GM18517 (cell line): Measurements from ENCODE around the gene DDX24.
A peak's percentile ranks its signal among the peaks of the same experiment; 100 is the strongest.

Experiments used
- ATAC-seq: cut with Tn5 transposase; IDR thresholded peaks from one replicate; pipeline ENCODE4 v1.9.1; 2021; ENCODE audit warnings: mild to moderate bottlenecking, moderate library complexity; ENCODE audit not compliant: unreplicated experiment

The DDX24 gene, protein sequence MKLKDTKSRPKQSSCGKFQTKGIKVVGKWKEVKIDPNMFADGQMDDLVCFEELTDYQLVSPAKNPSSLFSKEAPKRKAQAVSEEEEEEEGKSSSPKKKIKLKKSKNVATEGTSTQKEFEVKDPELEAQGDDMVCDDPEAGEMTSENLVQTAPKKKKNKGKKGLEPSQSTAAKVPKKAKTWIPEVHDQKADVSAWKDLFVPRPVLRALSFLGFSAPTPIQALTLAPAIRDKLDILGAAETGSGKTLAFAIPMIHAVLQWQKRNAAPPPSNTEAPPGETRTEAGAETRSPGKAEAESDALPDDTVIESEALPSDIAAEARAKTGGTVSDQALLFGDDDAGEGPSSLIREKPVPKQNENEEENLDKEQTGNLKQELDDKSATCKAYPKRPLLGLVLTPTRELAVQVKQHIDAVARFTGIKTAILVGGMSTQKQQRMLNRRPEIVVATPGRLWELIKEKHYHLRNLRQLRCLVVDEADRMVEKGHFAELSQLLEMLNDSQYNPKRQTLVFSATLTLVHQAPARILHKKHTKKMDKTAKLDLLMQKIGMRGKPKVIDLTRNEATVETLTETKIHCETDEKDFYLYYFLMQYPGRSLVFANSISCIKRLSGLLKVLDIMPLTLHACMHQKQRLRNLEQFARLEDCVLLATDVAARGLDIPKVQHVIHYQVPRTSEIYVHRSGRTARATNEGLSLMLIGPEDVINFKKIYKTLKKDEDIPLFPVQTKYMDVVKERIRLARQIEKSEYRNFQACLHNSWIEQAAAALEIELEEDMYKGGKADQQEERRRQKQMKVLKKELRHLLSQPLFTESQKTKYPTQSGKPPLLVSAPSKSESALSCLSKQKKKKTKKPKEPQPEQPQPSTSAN

DNA sequence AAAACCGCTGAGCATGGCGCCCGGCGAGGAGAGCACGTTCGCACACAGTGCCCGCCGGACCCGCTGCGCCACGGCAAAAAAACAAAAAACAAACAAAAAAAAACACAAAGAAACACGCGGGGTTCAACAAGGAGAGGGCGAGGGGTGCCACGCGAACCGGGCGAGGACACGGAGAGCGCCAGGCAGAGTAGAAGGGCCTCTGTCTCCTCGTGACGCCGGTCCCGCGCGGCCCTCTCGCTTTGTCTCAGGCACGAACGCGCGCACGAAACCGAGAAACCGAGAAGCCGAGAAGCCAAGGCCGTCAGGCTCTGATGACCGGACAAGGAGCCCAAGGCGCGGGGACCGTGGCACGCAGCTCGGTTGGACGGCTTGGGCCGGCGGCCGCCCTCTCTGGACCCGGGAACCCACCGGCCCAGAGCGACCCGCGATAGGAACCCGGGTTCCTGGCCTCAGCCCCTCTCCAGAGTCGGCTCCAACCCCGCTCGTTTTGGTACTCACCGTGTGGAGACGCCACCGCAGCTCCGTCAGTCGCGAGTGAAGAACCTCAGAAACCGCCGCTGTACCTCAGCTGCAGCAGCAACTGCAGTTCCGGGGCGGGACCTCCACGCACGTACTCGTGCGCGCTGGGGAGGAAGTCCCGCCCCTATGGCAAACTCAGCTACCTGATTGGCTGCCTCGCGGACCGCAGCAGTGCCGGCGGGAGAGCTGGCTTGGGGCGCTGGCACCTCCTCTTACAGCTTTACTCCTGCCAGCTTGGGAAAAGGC is at the start of gene DDX24, which contains the start of gene IFI27L1:
TSS of gene DDX24 (minus strand) at position 582 of the 765 bp plus-strand sequence. CDS start 1,460 bp downstream, outside the sequence.
TSS of gene IFI27L1 (plus strand) at position 690 of the 765 bp plus-strand sequence. CDS start 15,628 bp downstream, outside the sequence.
- ATAC-seq = peak; percentile 95

DNA sequence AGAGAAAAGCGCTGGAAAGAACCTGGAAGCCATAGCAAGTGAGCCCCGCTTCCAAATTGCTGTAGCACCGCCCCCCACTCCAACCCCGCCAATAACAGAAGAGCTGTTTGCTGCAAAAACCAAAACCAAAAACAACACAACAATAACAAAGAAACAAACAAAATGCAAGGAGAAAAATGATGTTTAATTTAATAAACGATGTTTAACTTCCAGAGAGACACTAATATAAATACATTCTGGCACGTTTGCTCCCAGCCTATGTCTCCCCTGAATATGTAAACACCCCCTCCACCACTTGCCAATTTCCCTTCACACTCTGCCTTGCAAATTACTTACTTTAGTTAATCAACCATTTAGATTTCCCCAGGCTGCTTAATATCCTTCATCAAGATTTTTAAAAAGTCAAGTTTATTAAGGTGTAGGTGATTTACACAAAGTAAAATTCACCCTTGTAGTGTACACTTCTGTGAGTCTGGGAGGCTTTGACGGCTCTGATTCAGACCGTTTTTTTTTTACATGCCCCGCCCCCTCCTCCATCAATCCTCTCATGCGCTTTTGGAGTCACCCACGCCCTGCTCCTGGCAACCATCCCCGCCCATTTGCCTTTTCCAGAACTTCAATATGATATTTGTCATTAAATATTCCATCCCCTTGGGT is 48.9 kb upstream of the DDX24 start:
- no peak for ATAC-seq

DNA sequence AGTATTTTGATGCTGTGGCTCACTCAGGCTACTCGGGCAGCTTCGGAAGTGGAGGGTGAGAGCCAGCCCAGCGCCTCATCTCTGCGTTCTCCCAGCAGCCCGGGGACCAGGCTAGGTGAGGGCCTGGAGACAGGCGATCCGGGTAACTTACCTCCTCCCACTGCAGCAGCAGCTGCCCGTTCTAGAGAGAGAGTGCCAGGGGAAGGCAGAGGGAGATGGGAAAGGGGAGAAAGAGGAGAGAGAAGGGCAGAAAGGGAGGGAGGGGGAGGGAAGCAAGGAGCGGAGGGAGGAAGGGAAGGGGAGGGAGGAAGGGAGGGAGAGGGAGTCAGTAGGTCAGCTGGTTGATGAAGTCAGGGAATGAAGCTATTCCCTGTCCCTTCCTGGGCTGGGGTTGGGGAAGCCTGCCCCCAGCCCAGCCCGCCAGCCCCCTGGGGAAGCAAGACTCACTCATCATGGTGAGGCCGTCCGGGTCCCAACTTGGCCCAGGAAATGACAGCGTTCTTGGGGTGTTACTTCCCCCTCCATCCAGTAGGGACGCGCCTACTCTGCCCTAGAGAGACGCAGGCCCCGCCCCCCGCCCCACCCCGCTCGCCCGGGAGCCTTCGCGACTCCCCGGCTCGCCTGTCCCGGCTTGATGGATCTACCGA is 48.2 kb upstream of the DDX24 start, which contains the start of gene IFI27L2:
TSS of gene IFI27L2 (minus strand) at position 494 of the 647 bp plus-strand sequence. CDS start at position 454, 40 bp downstream.
- ATAC-seq = peak; percentile 80

DNA sequence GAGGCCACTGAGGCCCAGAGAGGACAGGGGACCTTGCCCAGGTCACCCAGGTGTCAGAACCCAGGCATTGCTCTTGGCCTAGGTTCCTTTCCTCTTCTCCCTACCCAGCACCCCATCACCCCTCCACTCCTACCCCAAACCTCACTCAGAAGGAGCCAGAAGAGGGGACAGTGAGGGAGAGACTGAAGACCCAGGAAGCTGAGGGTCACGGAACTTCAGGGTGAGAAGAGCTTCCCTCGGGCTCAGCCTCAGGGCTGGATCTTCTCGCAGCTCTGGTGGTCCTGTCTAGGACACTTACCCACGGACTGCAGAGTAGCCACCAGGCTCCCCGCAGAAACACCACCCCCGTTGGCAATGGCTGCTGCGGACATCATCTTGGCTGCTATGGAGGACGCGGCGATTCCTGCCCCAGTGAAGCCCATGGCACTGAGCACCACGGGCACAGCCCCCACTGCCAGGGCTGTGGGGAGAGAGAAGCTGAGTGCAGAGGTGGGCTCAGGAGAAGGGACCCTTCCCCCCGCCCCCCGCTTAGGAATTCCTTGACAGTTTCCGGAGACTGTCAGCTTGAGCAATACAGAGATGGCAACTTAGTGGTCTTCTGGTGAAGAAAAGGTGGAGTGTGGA is 47.3 kb upstream of the DDX24 start:
- no peak for ATAC-seq

DNA sequence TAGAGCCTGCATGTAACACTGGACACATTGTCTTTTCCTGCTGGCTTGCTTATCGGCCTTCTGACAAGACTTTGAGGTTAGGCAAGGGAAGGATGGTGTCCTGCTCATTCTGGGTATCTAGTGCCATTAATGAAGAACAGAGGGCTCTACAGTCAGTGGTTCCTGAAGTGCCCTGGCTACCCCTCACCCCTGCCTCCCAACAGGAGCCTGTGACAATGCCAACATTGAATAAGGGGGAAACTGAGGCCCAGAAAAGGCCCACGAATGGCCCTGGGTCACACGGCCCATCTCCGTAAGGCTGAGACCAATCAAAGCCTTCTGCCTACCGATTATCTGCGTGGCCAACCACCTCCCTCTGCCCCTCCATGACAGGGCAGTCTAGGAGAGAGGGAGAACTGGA is 46.3 kb upstream of the DDX24 start:
- no peak for ATAC-seq

DNA sequence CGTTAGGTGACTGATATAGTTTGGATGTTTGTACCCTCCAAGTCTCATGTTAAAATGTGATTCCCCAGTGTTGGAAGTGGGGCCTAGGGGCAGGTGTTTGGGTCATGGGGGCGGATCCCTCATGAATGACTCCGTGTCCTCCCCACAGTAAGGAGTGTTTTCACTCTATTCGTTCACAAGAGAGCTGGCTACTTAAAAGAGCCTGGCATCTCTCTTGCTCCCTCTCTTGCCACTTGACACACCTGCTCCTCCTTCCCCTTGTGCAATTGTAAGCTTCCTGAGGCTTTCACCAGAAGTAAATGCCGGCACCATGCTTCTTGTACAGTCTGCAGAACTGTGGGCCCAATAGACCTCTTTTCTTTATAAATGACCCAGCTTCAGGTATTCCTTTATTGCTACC is 45.8 kb upstream of the DDX24 start:
- no peak for ATAC-seq

DNA sequence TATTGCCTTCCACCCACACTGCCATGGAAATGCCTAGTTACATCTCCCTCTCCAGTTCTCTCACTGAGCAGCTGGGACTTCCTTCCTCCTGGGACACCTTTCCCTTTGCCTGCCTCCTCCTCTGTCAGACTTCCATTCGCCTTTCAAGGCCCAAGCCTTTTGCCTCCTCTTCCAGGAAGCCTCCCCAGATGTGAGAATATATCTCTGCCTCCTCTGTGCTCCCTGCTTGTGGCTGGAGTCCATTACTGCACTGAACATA is 45.3 kb upstream of the DDX24 start:
- no peak for ATAC-seq

DNA sequence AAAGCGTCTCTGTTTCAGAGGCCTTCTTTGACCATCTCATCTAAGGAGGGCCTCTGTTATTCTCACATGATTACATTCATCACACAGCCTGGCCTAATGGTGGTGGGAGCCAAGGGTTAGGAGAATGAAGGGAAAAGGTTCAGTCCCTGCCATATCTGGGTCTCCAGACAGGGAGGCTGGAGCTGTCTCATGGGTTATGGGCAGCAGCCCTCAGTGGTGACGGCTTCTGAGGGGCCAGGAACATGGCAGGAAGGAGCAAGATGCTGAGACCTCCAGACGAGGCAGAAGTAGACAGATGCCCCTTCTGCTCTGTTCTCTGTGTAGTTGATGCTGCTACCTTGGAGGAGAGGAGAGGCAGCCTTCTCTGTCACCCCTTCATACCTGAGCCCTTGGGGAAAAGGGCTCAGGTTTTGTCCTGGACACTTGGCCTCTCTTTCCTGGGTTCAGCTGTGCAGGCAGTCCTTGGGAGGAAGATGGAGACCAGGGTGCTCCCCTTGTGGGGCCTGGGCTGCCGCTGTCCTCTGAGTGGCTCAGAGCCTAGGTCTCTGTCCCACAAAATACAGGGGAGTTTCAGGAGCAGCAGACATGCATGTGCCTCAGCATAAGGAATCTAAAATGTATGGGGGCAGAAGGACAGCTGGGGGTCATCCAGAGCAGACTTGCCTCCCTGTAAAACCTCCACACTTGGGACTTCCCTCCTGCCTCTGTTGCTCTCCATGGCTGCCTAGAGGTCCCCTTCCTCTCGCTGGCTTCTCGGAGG is 44.8 kb upstream of the DDX24 start:
- no peak for ATAC-seq

DNA sequence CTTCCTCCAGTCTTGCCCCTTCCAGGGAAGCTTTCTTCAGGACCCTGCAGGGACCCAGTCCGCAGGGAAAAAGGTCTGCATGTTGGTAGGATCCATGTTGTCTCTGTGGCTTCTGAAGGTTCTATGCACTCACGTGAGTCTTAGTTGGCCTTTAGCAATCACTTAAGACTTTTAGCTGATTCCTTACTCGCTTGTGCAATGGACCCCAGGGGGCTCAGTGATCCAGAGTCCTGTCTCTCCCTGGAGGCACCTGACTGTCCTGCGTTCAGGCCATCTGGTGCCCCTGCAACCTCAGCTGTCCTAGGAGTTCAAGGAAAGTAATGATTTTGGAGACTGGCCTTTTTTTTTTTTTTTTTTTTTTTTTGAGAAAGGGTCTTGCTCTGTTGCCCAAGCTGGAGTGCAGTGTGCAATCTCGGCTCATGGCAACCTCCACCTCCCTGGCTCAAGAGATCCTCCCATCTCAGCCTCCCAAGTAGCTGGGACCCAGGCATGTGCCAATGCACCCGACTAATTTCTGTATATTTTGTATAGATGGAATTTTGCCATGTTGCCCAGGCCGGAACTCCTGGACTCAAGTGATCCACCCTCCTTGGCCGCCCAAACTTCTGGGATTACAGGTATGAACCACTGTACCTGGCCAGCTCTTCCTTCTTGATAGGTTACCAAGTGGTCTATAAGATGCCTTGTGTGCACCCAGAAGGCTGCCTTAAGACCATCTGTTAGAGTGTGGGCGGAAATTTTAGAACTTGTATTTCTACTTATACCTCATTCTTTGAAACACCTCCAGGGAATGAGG is 43.8 kb upstream of the DDX24 start:
- no peak for ATAC-seq

DNA sequence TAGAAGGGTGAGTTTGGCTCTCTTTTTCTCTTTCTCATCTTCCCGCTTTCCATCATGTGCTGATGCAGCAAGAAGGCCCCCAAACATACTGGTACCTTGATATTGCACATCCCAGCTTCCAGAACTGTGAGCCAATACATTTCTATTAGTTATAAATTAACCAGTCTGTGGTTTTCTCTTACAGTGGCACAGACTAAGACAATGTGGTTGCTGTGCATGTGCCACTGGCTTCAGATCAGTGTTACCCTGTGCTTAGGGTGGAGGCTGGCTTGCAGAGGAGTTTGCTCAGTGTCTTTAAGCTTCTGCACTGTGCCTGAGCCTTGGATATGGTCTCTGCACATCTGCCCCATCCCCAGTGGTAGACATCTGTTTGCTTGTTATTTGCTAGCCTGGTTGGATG is 42.9 kb upstream of the DDX24 start:
- no peak for ATAC-seq

DNA sequence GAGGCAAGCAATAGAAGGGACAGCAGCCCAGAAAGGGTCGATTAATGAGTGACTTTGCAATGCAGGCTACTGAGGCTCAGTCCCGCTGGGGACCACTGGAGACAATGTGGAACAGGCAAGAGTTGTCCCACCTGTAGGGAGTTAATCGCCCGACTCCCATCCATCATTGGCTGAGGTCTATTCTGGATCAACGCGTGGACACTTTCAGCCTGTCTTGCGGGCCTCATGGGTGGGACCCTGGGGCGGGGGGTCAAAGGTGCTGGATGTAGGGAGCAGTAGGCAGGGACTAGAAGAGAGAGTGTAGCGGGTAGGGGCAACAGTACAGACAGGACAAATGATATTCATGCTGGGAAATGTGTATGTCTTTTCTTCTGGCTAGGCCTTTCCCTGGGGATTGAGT is 42.3 kb upstream of the DDX24 start:
- ATAC-seq = no peak

DNA sequence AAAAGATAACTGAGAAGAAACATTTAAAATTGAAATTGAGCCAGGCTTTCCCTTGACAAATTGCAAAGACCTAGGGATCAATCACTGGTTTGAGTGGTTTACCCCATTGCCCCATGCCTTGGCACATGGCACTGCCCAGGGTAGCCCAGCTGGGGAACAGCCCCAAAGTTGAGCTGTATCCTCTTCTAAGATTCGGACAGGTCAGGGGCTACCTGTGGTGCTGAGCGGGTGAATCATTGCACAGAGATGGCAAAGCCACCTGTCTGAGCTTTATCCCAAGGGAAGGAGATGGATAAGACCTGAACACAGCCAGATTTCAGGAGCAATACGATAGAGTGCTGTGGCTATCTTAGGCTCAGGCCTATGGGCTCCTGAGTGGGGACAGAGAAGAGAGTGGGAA is 41.4 kb upstream of the DDX24 start:
- ATAC-seq = no peak

DNA sequence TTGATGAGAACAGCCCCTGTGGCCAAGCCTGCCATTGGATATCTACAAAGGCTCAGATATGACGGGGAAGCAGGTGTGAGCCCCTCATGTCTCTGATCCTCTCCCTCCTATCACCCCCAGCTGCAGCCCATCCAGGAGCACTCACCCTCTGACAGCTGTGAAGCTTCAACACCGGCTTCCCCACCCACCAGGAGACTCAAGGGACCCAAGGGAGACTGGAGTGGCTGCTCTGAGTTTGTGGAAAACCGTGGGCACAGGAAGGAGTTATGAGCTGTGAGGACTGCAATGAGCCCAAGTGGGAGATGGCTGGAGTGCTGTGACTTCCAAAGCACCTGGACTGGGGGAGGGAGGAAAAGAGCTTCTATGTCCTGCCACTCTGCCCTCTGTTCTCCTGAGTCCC is 40.5 kb upstream of the DDX24 start:
- no peak for ATAC-seq

DNA sequence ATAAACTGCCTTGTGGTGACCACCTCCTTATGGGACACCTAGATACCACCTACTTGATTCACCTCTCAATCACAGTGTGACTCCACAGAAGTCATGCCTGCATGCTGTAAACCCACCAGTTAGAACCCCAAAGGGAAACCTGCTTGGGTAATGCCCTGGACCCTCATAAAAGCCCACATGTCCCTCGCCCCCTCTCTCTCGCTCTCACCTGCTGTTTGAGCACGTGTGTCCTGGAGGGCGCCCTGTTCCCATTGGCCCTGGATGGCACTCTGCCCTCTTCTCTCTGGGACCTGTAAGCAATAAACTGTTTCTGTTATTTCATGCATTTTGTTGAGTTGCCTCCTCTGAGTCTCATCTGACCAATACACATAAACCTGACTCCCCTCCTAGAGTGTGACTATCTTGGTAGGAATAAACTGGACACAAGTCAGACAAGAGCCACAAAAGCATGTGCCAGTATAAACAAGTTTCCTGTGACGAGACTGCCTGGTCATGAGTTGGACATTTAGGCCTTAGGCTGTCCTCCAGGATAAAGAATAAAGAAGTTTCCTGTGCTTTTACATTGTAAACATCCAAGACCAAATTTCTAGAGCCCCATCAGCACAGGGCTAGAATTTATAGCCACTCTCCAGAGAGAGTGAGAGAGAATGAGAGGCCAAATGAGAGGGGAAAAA is 39.8 kb upstream of the DDX24 start:
- no peak for ATAC-seq

DNA sequence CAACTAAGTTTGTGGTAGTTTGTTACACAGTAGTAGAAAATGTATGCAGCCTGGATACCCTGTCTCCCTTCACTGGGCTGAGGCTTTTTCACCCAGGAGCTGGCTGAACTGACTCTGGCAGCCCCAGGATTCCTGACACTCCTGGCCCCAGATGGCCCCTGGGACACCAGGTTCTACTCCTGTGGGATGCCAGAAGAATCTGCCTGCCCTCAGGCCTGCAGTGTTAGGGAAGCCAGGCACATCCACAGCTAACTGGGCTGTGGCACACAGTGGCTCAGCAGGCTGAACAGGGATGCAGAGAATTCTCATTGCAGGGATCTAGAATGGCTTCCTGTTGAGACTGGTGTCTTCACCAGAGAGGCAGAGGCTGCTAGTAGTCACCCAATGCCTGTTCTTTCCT is 38.1 kb upstream of the DDX24 start:
- no peak for ATAC-seq

DNA sequence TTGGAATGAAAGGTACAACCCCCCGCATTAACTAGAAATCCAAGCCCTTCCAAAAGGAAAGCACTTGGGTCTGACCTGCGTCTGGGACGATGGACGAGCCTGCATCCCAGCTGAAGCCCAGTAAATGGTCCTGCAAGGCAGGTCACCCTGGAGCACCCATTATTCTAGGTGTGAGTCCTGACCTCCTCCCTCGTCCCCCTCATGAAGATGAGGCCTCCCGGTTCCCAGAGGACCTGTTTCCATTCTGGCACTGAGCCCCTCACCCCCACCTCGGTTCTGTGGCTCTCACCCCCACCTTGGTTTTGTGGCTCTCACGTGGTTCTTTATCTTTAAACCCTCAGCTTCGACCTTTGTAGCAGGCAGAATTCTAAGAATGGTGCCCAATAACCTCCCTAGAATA is 36.9 kb upstream of the DDX24 start:
- no peak for ATAC-seq

DNA sequence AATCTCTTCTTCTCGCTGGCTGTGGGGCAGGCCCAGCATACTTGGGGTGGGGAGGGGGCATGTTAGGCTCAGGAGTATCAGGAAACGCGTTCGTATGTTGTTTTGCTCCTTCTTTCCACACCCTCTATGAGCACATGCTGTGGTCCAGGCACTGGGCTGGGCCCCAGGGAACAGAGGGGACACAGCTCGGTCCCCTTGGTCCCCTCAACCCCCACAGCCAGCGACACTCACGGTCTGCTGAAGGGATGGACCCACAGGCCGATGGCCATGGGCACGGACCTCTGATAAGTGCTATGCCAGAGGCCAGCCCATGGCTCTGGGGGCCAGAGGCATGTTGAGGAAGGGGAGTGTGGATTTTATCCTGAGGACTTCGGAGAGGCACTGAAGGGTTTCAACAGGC is 35.7 kb upstream of the DDX24 start:
- no peak for ATAC-seq

DNA sequence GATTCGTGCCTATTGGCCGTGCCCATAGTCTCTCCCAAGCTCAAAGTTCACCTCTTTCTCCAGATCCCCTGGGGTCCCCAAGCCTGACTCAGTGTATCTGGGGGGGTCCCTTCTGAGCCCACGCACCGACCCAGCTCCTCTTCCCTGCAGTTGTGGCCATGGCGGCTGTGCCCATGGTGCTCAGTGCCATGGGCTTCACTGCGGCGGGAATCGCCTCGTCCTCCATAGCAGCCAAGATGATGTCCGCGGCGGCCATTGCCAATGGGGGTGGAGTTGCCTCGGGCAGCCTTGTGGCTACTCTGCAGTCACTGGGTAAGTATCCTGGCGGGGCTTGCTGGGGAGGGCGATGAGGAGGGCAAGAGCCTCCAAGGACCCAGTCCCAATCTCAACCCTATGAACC is 34.6 kb upstream of the DDX24 start:
- ATAC-seq = no peak
